HepG2 (cell line): ENCODE results near the gene LAG3.

Source experiments
- PRPF4 ChIP-seq: fragments of 200-400 bp; formaldehyde crosslinking; IDR thresholded peaks from 2 replicates; pipeline ENCODE4 v1.6.1; 2016; ENCODE audit warnings: low read length, low read depth; ENCODE audit not compliant: poor library complexity, severe bottlenecking
- ZNF430 ChIP-seq: sonication (generic); formaldehyde crosslinking; IDR thresholded peaks from 2 replicates; pipeline ENCODE4 v1.9.0; 2021; ENCODE audit warnings: mild to moderate bottlenecking, missing genetic modification reagents

DNA sequence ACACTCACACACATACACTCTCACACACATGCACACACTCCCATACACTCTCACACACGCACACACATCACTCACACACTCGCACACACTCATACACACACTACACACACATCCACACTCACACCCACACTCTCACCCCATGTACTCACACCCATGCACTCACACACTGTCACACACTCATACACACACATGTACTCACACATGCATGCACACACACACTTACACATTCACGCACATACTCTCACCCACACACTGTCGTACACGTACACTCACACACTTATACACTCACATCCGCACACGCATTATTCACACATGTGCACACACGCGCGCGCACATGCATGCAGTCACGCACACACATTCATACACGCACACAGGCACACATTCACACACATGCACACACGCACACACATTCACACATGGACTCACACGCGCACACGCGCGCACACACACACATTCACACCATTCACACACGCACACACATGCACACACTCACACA lies 45.4 kb downstream of the LAG3 start:
- TF ChIP-seq PRPF4 (no peak), ZNF430 (CRISPR knock-in tag) (no peak)
